Measurements from ENCODE around the gene BFSP1.

Gene BFSP1

GRCh38 chr20:17500271-17500670 lies 30.9 kb downstream of the BFSP1 start:
- H3K4me3 ChIP-seq (ENCODE audit: low read depth, low read length): no peak overlapping the region
- no peak for TF ChIP-seq CTCF (IDR thresholded peaks at IDR 0.05; ENCODE audit: borderline replicate concordance, insufficient read depth, low read depth, low read length)

- TF ChIP-seq CTCF (IDR thresholded peaks at IDR 0.05; ENCODE audit: borderline replicate concordance, insufficient read depth, low read depth, low read length): no peak
- no peak overlapping the region for H3K4me3 ChIP-seq (ENCODE audit: low read depth, low read length)
These were observed 32.1 kb downstream of the BFSP1 start for GRCh38 chr20:17499041-17499440.

GRCh38 chr20:17498641-17499040 lies 32.5 kb downstream of the BFSP1 start:
- no peak for TF ChIP-seq CTCF (IDR thresholded peaks at IDR 0.05; ENCODE audit: borderline replicate concordance, insufficient read depth, low read depth, low read length)

GRCh38 chr20:17497821-17498580 lies 33.2 kb downstream of the BFSP1 start:
- no peak overlapping the region for H3K4me3 ChIP-seq (ENCODE audit: low read depth, low read length)
- no peak for TF ChIP-seq CTCF (IDR thresholded peaks at IDR 0.05; ENCODE audit: borderline replicate concordance, insufficient read depth, low read depth, low read length)

More at GRCh38 chr20:17498641-17499040, 32.5 kb downstream of the BFSP1 start:
- no peak overlapping the region for H3K4me3 ChIP-seq (ENCODE audit: low read depth, low read length)

GRCh38 chr20:17495826-17496225 lies 35.4 kb downstream of the BFSP1 start:
- no peak for TF ChIP-seq CTCF (IDR thresholded peaks at IDR 0.05; ENCODE audit: borderline replicate concordance, insufficient read depth, low read depth, low read length)

GRCh38 chr20:17494201-17494600 lies 37.0 kb downstream of the BFSP1 start:
- H3K4me3 ChIP-seq (ENCODE audit: low read depth, low read length): no peak overlapping the region

More at GRCh38 chr20:17495826-17496225, 35.4 kb downstream of the BFSP1 start:
- H3K4me3 ChIP-seq (ENCODE audit: low read depth, low read length): no peak overlapping the region

More at GRCh38 chr20:17494201-17494600, 37.0 kb downstream of the BFSP1 start:
- no peak for TF ChIP-seq CTCF (IDR thresholded peaks at IDR 0.05; ENCODE audit: borderline replicate concordance, insufficient read depth, low read depth, low read length)

Measured in GM12875 (cell line).